AG08395 (cell line): Measurements from ENCODE around the gene CDK5RAP3.
"Not testable (repeated sequence)": the region's sequence is repeated elsewhere in the genome, so short reads cannot be mapped to it uniquely, and the experiment has no call there.

Experiments used
- DNase-seq: peaks from one replicate; pipeline ENCODE4 v3.0.0; 2012; ENCODE audit warnings: mixed read lengths, low spot score

CDK5RAP3 gene

DNA sequence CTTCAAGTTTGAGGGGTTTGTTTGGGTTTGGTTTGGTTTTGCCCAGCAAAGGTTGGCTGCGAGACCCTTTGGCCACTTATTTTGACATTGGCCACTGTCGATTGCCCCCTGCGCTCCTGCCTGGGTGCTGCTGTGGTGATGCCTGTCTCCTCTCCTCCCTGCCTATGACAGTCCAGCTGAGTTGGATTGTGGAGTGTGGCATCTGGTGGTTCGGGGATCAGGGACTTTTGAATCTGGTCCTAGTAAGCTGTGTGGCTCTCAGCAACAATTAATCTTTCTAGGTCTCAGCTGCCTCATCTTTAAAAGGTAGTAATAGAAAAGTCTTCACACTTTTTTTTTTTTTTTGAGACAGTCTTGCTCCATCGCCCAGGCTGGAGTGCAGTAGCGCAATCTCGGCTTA is 27.1 kb downstream of the CDK5RAP3 start:
- no peak for DNase-seq

DNA sequence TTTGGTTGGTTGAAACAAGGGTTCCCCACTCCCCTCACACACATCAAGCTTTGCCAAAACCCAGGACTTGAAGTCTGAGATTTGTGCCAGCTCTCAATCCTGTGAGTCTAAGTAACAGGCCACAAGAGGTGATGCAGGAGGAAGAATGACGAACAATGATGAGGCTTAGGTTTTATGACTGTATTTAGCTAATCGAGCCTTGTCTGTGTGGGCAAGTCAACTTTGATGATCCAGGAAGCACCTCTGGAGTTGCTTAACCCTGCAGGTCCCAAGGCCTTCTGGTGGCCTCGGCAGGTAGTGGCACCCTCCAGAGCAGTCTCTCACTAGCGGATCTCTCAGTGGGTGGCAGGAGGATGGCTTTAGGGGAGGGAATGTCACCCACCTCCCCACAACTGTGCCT is 28.7 kb downstream of the CDK5RAP3 start:
- DNase-seq = peak; percentile 20

DNA sequence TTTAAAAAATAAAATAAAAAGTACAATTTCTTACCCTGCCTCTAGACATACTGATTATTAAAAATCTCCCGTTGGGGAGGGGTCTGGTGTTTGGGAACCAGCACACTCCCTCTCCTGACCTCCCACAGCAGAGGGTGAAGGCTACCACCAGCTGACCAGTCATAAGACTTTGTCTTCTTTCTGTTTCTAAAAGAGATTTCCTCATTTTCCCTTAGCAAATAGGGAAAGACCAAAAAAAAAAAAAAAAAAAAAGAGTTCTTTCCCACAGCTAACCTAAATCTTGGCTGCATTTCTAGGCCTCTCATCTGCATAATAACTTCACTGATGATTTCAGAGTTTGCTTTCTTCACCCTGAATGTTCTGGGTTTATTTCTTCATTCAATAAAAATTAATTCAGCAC is 30.3 kb downstream of the CDK5RAP3 start:
- no peak for DNase-seq

DNA sequence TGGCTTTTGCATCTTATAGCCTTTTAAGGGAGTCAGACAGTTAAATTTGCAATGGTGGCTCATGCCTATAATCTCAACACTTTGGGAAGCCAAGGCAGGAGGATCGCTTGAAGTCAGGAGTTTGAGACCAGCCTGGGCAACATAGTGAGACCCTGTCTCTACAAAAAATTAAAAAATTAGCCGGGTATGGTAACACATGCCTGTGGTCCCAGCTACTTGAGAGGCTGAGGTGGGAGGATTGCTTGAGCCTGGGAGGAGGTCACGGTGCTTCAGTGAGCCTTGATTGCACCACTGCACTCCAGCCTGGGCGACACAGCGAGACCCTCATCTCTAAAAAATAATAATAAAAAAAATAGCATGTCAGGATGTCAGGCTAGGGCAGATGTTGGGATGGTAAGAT is 30.7 kb downstream of the CDK5RAP3 start:
- DNase-seq = not testable (repeated sequence)

DNA sequence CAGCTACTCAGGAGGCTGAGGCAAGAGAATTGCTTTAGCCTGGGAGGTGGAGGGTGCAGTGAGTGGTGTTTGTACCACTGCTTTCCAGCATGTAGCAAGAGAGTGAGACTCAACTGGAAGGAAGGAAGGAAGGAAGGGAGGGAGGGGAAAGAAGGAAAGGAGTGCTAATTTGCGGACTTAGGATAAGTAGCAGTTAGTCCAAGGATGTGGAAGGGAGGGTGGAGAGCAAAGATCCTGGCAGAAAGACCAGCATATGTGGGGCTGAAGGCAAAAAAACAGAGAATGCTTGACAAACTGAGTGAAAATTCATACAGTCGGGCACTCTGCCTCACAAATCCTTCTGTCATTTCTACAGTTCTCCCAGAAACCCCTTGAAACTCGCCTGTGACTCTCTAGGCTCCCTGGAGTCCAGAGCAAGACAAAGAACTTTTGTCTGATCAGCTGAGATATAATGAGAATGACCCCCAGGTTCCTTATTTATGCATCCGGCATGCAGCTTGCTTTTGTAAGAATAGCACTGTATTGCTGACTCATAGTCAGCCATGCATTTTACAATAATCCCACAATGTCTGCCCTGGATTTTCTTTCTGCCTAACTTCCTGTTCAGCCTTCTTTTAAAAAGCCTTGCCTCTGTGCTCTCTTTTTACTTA is 31.5 kb downstream of the CDK5RAP3 start:
- DNase-seq = peak; percentile 63

DNA sequence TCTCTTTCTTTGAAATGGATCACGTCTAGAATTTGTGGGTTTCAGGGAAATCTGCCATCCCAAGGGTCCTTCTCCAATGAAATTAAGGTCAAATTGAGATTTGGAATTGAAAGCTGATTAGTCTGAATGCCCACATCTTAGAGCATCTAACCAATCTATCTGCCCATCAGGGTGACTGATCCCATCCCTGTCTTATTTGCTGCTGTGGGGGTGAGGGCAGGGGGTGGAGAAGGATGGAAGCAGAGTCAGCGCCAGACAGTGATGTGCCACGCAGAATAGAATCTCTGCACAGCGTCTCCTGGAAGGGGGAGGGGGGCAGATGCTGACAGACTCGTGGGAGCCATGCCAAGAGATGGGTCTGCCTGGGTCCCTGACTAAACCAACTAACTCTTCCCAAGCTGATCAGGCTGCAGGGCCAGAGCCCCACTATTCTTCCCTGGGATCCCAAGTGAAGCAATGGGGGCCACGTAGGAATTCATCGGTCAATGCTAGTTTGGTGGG is 32.1 kb downstream of the CDK5RAP3 start:
- DNase-seq = no peak

DNA sequence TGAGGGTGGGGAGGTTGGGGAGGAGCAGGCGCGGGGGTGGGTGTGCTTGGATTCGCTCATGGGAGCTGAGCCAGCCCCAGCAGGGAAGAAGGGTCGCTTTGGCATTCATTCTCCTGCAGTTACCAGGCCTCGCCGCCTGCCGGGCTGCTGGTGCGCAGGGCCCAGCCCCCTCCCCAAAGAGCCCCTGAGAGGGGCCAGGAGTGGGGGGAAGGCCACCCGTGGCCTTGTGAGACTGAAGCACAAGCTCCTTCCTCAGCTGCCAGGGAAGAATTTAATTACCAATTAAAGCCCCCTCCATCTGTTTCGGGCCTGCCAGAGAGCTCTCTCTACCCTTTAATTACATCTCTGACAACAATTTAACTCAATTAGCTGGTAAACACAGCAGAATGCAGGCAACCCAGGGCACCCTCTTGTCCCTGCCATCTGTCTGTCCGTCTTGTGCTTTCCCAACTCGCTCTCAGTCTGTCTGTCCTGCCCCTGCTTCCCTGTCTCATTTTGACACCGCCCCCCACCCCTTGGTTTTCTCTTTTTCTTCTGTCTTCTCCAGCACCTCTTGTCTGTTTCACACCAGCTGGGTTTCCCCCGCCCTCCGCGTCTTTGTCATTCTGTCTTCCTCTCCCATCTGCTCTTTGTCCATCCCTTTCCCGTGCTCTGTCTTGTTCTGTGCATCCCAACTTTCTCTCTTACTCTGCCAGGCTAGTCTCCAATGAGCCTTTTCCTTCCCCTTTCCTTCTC is 32.7 kb downstream of the CDK5RAP3 start:
- DNase-seq = no peak

DNA sequence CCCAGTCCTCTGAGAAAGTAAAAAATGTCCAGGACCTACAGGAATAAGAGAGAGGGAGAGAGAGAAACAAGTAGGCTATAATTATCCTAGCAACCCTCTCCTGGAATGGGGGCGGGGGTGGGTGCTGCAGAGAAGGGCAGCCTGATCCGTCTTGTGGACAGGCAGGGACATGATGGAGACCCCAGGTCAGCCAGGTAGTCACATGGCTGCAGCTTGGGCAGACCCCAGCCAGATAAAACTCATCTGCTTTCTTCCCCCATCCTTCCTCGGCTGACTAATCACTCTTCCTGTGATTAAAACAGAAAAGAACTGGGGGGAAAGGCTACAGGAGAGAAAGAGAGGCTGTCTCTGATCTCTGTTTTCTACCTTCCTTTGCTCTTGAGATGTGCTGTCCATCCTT is 34.1 kb downstream of the CDK5RAP3 start:
- DNase-seq = no peak

DNA sequence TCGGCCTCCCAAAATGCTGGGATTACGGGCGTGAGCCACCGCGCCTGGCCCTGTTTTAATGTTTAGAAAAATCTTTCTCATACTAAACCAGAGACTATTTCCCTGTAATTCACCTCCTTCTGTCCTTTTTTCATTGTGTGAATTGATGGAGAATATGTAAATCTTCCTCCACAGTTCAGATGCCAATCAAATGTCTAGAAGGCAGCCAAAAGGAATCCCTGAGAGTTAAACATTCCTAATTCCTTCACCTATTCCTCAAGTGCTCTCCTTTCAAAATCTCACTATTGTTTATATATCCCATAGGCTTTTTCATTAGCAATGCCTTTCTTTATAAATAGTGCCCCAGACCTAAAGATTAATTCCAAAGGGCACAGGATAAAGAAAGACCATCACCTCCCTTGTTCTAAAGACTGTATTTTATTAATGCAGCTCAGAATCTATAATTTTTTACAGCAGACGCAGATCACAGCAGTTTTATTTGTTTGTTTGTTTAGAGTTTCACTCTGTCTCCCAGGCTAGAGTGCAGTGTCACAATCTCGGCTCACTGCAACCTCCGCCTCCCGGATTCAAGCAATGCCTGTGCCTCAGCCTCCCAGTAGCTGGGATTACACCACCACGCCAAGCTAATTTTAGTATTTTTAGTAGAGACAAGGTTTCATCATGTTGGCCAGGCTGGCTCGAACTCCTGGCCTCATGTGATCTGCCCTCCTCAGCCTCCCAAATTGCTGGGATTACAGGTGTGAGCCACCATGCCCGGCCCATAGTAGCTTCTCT is 36.2 kb downstream of the CDK5RAP3 start:
- DNase-seq = no peak

DNA sequence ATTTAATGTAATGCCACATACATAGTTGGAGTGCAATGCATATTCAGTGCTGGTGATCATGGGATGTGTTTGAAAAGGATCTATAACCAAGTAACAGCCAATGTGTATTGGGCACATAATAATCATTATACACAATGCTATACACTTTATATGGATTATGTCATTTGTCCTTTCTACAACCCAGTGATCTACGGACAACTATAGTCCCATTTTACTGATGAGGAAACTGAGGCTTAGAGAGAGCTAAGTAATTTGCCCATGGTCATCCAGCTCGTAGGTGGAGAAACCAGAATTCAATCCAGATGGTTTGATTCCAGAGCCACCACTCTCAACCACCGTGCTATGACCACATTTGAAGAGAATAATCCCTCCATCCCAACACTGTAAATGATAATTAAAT is 39.3 kb downstream of the CDK5RAP3 start:
- DNase-seq = no peak

DNA sequence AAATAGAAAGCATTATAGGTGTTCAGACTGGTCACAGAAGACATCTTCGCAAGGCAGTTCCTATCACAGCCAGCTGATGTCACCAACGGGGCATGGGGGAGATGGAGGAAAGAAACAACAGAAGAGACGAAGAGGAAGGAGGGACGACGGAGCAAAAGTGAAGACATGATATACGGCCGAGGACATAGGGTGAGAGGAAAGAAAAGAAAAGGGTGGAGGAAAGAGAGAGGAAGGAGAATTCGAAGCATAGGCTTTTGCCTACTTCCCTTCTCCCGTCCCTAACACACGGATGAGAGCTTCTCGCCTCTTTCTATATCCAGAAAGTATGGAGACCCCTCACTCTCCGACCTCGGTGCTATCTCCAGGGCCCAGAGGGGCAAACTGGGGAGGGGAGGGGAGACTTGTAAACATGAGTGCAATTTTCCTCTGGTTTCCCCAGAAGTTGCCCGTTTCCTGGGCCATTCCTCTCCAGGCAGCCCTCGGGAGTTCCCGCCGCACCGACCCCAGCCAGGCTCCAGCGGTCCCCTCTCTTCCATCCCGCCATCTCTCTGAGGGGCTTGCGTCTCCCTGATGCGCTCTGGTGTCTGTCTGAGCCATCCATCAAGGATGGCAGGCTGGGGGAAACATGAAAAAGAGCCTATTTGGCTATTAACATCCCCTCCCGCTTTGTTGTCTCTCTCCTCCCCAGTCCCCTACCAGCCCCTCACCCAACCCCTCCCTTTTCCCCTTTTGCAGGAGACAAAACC is 40.7 kb downstream of the CDK5RAP3 start:
- DNase-seq = peak; percentile 74

DNA sequence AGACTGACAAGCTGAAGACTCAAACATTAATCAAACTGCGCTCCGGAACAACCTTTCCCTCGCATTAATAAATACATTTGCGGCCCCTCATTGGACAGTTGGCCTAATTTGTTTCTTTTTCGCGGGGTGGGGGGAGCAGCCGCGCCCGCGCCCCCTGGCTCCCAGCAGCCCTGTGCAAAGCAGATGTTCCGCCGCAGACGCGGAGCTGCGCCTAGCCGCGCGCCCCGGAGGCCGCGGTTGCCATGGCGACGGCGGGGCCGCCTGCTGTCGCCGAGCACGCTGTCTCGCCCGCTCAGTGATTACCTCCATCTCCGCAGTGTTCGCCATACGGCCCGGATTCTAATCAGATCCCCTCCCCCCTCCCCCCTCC is 41.2 kb downstream of the CDK5RAP3 start:
- DNase-seq = peak; percentile 60

DNA sequence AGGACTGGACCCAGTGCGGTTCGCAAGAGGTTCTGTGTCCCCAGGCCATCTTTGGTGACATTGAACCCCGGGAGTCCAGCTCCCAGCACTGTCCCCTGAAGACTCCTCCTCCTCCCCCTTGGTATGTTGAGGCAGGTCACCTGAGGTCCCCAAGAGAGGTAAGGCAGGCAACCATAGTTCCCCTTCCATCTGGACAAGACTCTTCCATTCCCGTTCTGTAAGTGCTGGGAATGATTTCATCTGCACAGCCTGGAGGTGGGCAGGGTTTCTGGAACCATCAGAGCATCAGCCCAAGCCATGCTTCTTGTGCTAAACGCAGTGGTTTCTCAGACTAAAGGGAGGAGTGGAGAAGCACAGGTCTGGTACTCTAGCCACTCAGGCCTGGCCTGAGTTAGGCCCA is 41.7 kb downstream of the CDK5RAP3 start:
- no peak for DNase-seq

DNA sequence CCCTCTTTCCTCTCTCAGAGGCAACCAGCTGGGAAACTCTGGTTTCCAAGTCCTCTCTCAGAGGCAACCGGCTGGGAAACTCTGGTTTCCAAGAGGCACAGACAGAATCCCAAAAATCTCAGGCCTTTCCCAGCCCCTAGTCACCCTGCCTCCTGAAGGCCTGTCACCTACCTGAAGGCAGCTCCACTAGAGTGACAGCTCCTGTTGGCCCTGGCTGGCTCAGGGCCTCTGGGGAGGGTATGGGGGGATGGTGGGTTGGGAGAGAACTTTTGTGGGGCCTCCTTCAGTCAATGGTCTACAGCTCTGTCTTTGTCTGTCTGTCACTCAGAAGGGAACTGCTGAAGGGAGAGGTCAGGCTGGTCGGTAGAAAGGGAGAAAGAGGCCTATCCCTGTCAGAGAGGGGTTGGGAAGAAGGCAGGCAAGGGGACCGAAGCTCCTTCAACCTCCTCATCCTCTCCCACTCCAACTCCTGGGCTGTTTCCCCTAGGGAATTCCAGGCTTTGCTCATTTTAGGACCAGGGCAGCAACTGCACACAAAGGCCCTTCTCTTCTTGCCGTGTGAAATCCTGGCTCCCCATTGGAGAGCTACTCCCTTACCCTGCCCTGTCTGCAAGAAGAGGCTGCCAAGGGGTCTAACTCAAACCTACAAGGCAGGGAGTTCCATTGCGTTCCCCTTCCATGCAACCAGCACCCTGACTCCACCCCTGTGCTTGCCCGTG is 43.1 kb downstream of the CDK5RAP3 start:
- DNase-seq = no peak

DNA sequence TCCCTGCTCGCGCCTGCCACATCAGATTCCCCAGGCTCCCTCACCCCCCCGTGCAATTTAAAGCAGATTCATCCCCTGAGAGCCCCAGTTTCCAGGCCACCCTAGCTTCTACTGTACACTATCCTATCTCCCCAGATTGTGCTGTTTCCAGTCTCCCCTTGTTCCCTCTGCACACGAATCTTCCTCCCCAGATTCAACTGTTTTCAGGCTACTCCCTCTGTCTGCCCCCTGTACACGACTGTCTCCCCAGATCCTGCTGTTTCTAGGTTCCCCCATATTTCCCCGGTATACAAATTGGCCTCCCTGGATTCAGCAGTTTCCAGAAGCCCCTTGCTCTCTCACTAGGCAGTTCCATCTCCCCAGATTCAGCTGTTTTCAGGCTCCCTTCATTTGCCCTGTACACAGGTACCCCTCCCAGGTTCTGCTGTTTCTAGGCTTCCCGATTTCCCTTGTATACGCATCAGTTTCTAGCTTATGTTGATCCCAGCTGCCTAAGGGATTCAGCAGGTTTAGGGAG is 43.7 kb downstream of the CDK5RAP3 start:
- no peak for DNase-seq

DNA sequence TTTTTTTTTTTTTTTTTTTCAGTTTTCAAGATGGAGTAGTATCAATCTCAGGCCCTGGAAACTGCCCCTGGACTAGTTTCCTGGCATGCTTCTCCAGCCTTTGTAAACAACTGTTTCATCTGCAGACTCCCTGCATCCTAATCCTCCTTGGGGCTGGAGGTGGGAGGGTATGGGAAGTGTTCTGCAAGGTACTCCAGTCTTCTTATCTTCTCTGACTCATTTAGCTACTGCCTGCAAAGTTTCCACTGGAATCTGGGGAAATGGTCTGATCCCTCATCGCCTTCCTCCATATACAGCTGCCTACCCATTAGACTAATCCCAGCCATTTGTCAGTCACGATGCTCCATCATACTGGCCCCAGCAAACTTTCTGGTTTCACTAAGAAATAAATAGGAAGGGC is 45.2 kb downstream of the CDK5RAP3 start:
- no peak for DNase-seq

DNA sequence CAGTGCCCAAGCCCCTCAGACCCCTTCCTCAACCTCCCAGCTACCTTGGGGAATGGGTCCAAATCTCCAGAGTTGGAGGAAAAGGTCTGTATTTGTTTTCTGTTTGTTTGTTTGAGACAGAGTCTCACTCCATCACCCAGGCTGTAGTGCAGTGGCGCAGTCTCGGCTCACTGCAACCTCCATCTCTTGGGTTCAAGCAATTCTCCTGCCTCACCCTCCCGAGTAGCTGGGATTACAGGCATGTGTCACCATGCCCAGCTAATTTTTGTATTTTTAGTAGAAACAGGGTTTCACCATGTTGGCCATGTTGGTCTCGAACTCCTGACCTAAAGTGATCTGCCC is 46.9 kb downstream of the CDK5RAP3 start:
- DNase-seq = not testable (repeated sequence)

DNA sequence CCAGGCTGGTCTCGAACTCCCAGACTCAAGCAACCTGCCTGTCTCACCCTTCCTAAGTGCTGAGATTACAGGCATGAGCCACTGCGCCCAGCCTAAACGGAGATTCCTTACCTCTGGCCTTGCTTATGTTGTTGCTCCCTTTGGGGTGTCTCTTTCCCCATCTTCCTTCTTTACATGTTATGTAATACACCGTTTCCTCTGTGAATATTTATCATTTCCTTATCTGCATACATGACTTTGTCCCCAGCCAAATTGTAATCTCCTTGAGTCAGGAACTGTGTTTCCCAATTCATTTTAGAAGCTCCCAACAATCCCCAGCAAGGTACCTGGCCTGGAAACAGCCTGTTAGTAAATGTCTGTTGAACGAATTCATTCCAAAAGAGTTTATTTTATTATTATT is 51.0 kb downstream of the CDK5RAP3 start:
- no peak for DNase-seq

DNA sequence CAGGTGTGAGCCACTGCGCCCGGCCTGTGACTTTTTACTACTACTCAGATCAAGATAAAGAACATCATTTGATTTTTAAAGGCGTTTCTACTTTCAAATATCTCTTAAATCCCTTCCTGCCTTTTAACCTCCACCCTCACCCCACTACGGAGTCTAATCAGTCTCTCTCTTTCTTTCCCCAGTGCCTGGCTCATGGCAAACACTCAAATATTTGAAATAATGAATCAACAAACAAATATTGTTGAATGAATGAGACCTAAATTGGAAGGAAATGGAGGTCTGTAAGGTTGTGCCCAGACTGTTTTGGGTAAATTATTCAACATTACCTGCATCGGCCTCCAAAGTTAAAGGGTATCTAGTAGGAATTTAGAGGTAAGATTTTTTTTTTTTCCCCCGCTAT is 52.0 kb downstream of the CDK5RAP3 start:
- DNase-seq = no peak

DNA sequence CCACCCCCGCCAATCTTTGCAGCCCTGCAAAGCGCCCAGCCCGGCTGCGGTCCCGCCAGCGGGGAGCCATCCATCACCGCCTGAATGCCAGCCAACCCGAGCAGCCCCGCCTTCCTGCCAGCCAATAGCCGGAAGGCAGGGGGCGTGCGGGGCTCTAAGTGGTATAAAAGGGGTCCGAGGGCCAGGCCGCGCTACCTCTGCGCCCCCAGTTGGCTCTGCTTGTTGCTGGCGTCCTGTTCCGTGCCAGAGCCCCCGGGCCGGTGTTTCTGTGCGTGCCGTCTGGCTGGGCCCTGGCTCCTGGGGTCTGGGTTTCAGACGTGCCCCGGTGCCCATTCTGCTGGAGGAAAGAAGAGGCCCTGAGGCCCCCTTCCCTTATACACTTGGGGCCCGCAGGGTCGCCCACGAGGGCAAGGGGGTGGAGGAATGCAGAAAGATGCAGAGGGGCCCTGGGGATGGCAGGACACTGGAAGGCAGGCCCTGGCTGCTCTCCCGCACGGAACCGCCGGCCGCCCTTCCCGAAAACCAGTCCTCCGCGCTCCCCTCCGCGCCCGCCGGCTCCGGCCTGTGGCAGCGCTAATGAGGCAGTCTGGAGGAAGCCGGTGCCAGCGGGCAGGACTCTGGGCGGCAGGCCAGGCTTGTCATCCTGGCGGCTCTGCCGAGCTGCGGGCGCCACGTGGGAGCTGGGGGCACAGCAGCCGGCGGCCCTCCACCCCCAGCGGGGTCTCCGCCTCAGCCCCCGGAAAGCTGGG is 52.7 kb downstream of the CDK5RAP3 start:
- peak; percentile 71 for DNase-seq
